Activated naive CD8-positive, alpha-beta T cell treated with anti-CD3 and anti-CD28 coated beads, Interleukin-2, amount 10 ng/mL, durations not matched to agents 7 days and 5 days (primary cell): ENCODE data around the gene STX11. TPM values are rescaled to one million over a fixed set of nuclear protein-coding genes. Genes with fewer than 3 reads are reported as not detected.
"Not testable (repeated sequence)": the region's sequence is repeated elsewhere in the genome, so short reads cannot be mapped to it uniquely, and the experiment has no call there.

ENCODE experiments used
- ATAC-seq: fragments of 150-1000 bp; cut with Tn5 transposase; one replicate; pipeline ENCODE4 v1.10.0; 2021; ENCODE audit warnings: low read depth, moderate library complexity
- POLR2A ChIA-PET: fragments of 350-600 bp; sonication (Branson Sonifier 250); formaldehyde crosslinking; loops from one replicate; lab custom pipeline; 2021; ENCODE audit warnings: antibody characterized with exemption; lab: Charles Lee
- DNase-seq: peaks from one replicate; pipeline ENCODE4 v3.0.0; 2021
- H3K27ac Mint-ChIP-seq: one replicate; pipeline ENCODE4 v1.8.0; 2022; ENCODE audit warnings: mild to moderate bottlenecking, mixed read lengths
- H3K27me3 Mint-ChIP-seq: one replicate; pipeline ENCODE4 v1.8.0; 2022; ENCODE audit warnings: mild to moderate bottlenecking, moderate library complexity, mixed read lengths
- H3K36me3 Mint-ChIP-seq: one replicate; pipeline ENCODE4 v1.8.0; 2021; ENCODE audit warnings: mild to moderate bottlenecking, mixed read lengths
- H3K4me1 Mint-ChIP-seq: one replicate; pipeline ENCODE4 v1.8.0; 2021; ENCODE audit warnings: mixed read lengths
- H3K4me3 Mint-ChIP-seq: one replicate; pipeline ENCODE4 v1.8.0; 2022; ENCODE audit warnings: mild to moderate bottlenecking, moderate library complexity, mixed read lengths
- H3K9me3 Mint-ChIP-seq: one replicate; pipeline ENCODE4 v1.8.0; 2021; ENCODE audit warnings: mixed read lengths
- total RNA-seq, 2 experiments: library from RNA; stranded (reverse); gene quantifications; one replicate each; pipeline ENCODE4 v1.2.3, GENCODE V29; 2021

STX11 gene
- total RNA-seq, 2 experiments from 2014 or later: 11.1 to 11.2 TPM

DNA sequence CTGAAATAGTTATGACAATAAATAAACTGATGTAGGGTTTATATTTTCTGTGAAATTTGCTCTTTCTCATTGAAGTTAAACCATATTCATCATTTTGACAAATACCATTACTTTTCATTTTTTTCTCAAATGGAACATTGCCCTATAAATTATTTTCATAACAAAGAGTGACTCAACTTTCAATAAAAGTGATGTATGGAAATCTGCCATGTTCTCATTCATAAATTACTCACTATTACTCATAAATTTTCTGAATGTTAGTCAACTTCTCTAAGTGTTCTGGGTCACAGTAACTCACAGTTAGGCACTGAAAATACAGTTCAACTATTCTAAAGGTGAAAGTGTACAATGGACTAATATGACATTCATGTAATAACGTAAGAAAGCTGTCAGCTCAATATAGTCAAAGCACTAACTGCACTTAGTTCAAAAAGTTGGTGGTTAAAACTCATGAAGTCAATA is 19.0 kb upstream of the STX11 start:
- Mint-ChIP-seq H3K4me1 (peaks cover 6% of the 10 kb centered on the region), H3K36me3 (no peaks in the 10 kb centered on the region), H3K4me3 (no peak overlapping the region), H3K27ac (no peak overlapping the region), H3K27me3 (no peaks in the 10 kb centered on the region), H3K9me3 (no peaks in the 10 kb centered on the region)
- DNase-seq: no peak
- no peak for ATAC-seq
- POLR2A ChIA-PET: no interaction called here

DNA sequence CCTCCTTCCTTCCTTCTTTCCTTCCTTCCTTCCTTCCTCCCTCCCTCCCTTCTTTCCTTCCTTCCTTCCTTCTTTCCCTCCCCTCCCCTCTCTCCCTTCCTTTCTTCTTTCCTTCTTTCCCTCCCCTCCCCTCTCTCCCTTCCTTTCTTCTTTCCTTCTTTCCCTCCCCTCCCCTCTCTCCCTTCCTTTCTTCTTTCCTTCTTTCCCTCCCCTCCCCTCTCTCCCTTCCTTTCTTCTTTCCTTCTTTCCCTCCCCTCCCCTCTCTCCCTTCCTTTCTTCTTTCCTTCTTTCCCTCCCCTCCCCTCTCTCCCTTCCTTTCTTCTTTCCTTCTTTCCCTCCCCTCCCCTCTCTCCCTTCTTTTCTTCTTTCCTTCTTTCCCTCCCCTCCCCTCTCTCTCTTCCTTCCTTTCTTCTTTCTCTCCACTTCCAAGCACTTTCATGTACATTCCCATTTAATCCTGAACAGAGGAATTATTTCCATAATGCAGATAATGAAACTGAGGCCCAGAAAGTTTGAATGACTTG is 18.1 kb upstream of the STX11 start:
- H3K36me3 Mint-ChIP-seq, DNase-seq, H3K27ac Mint-ChIP-seq, H3K4me3 Mint-ChIP-seq, POLR2A ChIA-PET, H3K4me1 Mint-ChIP-seq, H3K27me3 Mint-ChIP-seq, H3K9me3 Mint-ChIP-seq, ATAC-seq: not testable (repeated sequence)

DNA sequence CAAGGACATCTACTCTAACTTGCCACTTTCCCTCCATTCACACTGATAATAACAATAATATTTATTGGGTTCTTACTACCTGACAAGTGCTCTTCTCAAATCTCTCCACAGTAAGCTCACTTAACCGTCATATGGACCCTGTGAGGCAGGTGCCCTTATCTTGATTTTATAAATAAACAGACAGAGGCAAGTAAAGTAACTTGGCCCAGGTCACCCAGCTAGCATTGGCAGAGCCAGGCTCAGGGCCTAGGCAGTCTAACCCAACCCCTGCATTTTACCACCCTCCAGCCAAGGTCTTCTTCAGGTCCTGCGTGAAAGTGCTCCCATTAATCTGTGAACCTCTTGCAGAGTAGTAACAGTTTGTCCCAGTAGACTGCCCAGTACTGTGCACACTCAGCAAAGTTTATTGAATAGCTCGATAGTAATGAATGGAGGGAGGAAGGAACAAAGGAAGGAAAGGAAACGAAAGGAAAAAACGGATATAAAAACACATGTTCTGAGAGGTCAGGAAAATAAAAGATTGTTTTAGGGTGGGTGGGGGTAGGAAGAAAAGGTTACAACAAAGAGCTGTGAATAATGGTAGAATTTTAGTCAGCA is 17.0 kb upstream of the STX11 start:
- no peak for DNase-seq
- no peaks in the 10 kb centered on the region for H3K27me3 Mint-ChIP-seq
- H3K36me3 Mint-ChIP-seq: no peaks in the 10 kb centered on the region
- peaks cover 6% of the 10 kb centered on the region for H3K4me1 Mint-ChIP-seq
- no peak for ATAC-seq
- POLR2A ChIA-PET: no interaction called here
- H3K27ac Mint-ChIP-seq: no peak overlapping the region
- H3K4me3 Mint-ChIP-seq: no peak overlapping the region
- no peaks in the 10 kb centered on the region for H3K9me3 Mint-ChIP-seq

DNA sequence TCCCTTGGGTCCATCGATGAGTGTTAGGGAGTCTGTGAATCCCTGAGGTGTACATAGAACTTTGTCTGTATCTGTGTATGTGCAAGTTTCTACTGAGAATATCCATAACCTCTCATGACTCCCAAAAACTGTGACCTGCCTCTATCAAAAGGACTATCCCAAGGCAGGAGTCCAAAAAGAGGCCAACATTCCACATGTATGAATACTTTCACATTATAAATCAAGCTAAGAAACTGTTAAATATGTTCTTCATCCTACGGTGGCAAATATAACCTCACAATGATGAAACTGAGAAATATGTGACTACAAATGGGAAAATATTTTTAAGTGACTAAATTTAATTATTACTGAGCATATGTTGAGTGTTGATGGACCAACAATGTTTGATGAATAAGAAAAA is 16.1 kb upstream of the STX11 start:
- Mint-ChIP-seq H3K36me3 (no peaks in the 10 kb centered on the region), H3K27me3 (no peaks in the 10 kb centered on the region), H3K4me3 (no peak overlapping the region), H3K4me1 (peaks cover 6% of the 10 kb centered on the region), H3K27ac (no peak overlapping the region), H3K9me3 (no peaks in the 10 kb centered on the region)
- POLR2A ChIA-PET: no interaction called here
- ATAC-seq: no peak
- no peak for DNase-seq

DNA sequence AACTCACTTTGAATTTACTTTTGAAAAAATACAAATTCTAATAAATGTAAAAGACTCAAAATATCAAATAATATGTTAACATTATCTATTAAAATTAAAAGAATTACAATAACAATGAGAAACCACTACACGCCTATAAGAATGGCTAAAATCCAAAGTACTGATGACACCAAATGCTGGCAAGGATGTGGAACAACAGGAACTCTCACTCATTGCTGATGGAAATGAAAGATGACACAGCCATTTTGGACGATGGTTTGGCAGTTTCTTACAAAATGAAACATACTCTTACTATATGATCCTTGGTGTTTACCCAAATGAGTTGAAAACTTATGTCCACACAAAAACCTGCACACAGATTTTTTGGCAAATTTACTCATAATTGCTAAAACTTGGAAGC is 15.6 kb upstream of the STX11 start:
- no peak for DNase-seq
- no peaks in the 10 kb centered on the region for H3K9me3 Mint-ChIP-seq
- POLR2A ChIA-PET: no interaction called here
- no peak for ATAC-seq
- no peak overlapping the region for H3K4me3 Mint-ChIP-seq
- H3K27ac Mint-ChIP-seq: no peak overlapping the region
- H3K36me3 Mint-ChIP-seq: no peaks in the 10 kb centered on the region
- H3K27me3 Mint-ChIP-seq: no peaks in the 10 kb centered on the region
- H3K4me1 Mint-ChIP-seq: peaks cover 6% of the 10 kb centered on the region

DNA sequence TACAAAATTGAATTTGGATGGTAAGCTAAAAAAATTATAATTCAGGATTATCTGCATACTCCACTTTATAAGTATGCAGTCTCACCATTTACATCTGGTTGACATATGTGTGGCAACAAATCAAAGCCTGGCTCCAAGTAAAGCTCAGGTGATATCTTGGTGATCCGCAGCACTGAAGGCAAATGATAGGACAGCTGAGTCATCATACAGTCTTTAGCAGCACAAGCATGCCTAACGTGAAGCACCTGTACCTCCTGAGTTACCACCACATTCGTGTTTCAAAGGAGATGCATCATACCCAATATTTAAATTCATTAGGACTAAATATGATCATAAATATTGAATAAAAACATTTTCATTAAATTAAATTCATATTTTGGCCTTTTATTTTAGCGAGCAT is 11.8 kb upstream of the STX11 start:
- Mint-ChIP-seq H3K4me3 (no peak overlapping the region), H3K27me3 (no peaks in the 10 kb centered on the region), H3K36me3 (no peaks in the 10 kb centered on the region), H3K27ac (no peak overlapping the region), H3K4me1 (no peaks in the 10 kb centered on the region), H3K9me3 (no peaks in the 10 kb centered on the region)
- POLR2A ChIA-PET: interaction anchor here (0.6 kb wide), 1 partner anchor 268 kb away, joined by 6 read pairs; no protein-coding TSS in a partner anchor
- ATAC-seq (no peak), DNase-seq (no peak)

DNA sequence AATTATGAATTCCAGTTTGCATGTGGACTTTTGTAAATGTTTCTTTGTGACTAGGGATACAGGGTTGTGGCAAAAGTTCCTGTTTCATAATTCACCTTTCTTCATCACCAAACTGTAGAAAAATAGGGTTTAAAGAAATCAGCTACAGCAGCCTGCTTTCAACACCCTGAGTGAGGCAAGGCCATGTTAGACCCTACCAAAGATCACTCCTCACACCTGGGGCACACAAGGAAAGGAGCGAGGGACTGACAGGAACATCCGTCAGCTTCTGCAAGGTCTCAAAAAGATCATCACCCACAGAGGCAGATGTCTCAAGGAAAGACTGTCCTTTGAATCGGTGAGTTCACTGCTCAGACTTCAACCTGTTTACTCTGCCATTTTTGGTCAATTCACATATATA is 10.5 kb upstream of the STX11 start:
- DNase-seq: no peak
- Mint-ChIP-seq H3K36me3 (no peaks in the 10 kb centered on the region), H3K4me3 (no peak overlapping the region), H3K4me1 (no peaks in the 10 kb centered on the region), H3K27me3 (no peaks in the 10 kb centered on the region), H3K27ac (no peak overlapping the region), H3K9me3 (no peaks in the 10 kb centered on the region)
- ATAC-seq: no peak
- POLR2A ChIA-PET: no interaction called here

DNA sequence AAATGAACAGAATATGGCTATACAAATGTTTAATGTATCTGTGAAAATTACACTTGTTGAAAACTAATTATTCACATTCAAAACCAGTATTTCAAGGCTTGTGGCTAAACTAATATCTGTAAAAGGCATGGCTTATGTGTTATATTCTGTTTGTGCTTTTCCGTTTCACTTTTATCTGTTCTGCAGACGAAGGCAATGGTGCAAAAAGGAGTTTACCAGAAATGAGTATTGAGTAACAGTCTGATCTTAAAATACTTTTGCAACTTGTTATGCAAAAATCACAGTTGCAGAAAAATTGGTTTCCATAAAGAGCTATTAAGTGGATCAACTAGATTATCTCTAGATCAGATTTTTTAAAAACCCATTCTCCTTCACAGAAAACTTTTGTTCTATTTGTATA is 9.4 kb upstream of the STX11 start:
- H3K27me3 Mint-ChIP-seq: no peaks in the 10 kb centered on the region
- H3K4me3 Mint-ChIP-seq: no peak overlapping the region
- H3K9me3 Mint-ChIP-seq: no peaks in the 10 kb centered on the region
- POLR2A ChIA-PET: no interaction called here
- H3K4me1 Mint-ChIP-seq: no peaks in the 10 kb centered on the region
- no peak overlapping the region for H3K27ac Mint-ChIP-seq
- DNase-seq (no peak), ATAC-seq (no peak)
- no peaks in the 10 kb centered on the region for H3K36me3 Mint-ChIP-seq

DNA sequence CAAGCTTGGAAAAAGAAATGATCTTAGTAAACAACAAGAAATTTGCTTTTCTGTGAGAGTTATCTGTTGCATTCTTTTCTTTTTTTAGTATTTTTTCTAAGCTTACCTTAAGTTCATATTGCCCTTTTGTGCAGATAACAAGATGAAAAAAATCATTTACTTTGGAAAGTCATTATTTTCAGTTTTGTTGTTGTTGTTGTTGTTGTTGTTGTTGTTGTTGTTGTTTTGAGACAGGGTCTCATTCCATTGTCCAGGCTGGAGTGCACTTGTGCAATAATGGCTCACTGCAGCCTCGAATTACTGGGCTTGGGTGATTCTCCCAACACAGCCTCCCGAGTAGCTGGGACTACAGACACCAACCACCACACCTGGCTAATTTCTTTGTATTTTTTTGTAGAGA is 8.8 kb upstream of the STX11 start:
- Mint-ChIP-seq H3K4me1 (no peaks in the 10 kb centered on the region), H3K4me3 (no peak overlapping the region), H3K27me3 (no peaks in the 10 kb centered on the region), H3K27ac (no peak overlapping the region), H3K9me3 (no peaks in the 10 kb centered on the region), H3K36me3 (no peaks in the 10 kb centered on the region)
- no peak for DNase-seq
- POLR2A ChIA-PET: no interaction called here
- no peak for ATAC-seq

DNA sequence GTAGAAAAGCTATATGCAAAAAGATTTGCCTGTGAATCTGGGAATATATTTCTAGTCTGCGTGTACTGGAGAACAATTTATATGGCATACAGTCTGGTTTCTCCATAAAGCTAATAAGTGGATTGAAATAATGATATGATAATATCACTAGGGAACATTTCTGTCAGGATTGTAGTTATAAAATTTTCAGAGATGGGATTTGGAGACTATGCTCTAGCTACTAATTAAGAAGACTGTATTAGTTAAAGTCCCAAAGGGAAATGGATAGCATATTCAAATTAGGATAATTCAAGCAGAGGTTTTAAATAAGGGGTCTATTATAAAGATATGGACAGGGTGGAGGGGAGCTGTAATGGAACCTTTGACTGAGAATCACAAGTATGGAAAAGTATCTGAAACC is 7.2 kb upstream of the STX11 start:
- no peak for ATAC-seq
- H3K9me3 Mint-ChIP-seq: no peaks in the 10 kb centered on the region
- POLR2A ChIA-PET: no interaction called here
- DNase-seq: no peak
- no peaks in the 10 kb centered on the region for H3K4me1 Mint-ChIP-seq
- H3K36me3 Mint-ChIP-seq: no peaks in the 10 kb centered on the region
- no peak overlapping the region for H3K4me3 Mint-ChIP-seq
- H3K27ac Mint-ChIP-seq: no peak overlapping the region
- H3K27me3 Mint-ChIP-seq: no peaks in the 10 kb centered on the region

DNA sequence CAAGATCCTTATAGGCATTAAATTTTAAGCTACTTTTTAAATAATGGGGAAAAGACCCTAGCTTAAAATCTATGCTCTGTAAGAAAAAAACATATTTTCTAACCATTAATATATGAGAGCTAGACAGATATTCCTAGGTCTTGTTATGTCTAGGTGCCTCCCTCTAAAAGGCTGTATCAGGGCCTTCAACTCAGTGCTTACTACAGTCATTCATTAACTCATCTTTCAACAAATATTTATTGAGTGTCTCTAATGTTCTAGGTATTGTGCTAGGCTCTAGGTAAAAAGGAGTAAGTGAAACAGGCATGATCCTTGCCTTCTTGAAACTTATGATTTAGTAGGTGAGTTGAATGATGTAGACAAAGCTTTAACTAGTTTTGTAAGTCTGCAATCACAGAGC is 6.4 kb upstream of the STX11 start:
- ATAC-seq (no peak), DNase-seq (no peak)
- POLR2A ChIA-PET: no interaction called here
- H3K36me3 Mint-ChIP-seq: no peaks in the 10 kb centered on the region
- H3K9me3 Mint-ChIP-seq: no peaks in the 10 kb centered on the region
- no peak overlapping the region for H3K4me3 Mint-ChIP-seq
- H3K27me3 Mint-ChIP-seq: no peaks in the 10 kb centered on the region
- H3K27ac Mint-ChIP-seq: no peak overlapping the region
- no peaks in the 10 kb centered on the region for H3K4me1 Mint-ChIP-seq

DNA sequence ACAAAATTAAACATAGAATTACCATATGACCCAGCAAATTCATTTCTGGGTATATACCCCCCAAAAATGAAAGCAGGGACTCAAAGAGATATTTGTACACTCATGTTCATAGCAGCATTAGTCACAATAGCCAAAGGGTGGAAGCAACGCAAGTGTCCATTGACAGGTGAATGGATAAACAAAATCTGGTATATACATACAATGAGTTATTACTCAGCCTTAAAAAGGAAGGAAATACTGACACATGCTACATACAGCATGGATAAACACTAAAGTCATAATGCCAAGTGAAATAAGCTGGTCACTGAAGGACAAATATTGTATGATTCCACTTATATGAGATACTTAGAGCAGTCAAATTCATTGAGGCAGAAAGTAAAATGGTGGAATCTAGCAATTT is 5.3 kb upstream of the STX11 start:
- H3K36me3 Mint-ChIP-seq: no peaks in the 10 kb centered on the region
- no peak for ATAC-seq
- peaks cover 2% of the 10 kb centered on the region for H3K4me1 Mint-ChIP-seq
- H3K9me3 Mint-ChIP-seq: no peaks in the 10 kb centered on the region
- H3K27ac Mint-ChIP-seq: no peak overlapping the region
- no peak for DNase-seq
- no peak overlapping the region for H3K4me3 Mint-ChIP-seq
- POLR2A ChIA-PET: no interaction called here
- H3K27me3 Mint-ChIP-seq: no peaks in the 10 kb centered on the region

DNA sequence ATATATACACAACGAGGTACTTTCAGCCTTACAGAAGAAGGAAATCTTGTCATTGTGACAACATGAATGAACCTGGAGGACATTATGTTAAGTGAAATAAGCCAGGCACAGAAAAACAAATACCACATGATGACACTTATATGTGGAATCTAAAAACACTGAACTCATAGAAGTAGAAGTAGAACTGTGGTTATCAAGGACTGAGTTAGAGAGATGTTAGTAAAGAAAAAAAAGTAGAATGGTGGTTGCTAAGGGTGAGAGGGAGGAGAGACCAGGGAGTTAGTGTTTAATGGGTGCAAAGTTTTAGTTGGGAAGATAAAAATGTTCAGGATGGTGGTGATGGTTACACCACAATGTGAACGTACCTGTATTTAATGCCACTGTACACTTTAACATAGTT is 4.8 kb upstream of the STX11 start:
- Mint-ChIP-seq H3K27me3 (no peaks in the 10 kb centered on the region), H3K36me3 (no peaks in the 10 kb centered on the region), H3K27ac (no peak overlapping the region), H3K4me1 (peaks cover 2% of the 10 kb centered on the region), H3K4me3 (no peak overlapping the region), H3K9me3 (no peaks in the 10 kb centered on the region)
- DNase-seq (no peak), ATAC-seq (no peak)
- POLR2A ChIA-PET: no interaction called here

DNA sequence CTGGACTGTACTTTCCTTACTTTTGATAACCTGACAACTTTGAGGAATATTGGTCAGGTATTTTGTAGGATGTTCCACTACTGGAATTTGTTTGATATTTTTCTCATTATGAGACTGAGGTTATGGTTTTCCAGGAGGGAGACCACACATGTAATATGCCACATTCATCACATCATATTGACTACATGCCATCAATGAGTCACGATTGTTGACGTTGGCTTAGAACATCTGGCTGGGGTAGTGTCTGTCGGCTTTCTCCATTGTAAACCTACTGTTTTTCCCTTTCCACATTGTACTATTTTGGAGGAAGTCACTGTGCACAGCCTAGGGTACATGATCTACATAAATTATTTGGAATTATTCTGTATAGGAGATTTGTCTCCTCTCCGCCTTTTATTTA is 1.4 kb upstream of the STX11 start:
- no peak overlapping the region for H3K27ac Mint-ChIP-seq
- POLR2A ChIA-PET: no interaction called here
- H3K4me3 Mint-ChIP-seq: no peak overlapping the region

More for the DNA sequence above, 1.4 kb upstream of the STX11 start:
- DNase-seq (no peak), ATAC-seq (no peak)
- H3K9me3 Mint-ChIP-seq: no peaks in the 10 kb centered on the region
- peaks cover 22% of the 10 kb centered on the region for H3K4me1 Mint-ChIP-seq
- peaks cover 6% of the 10 kb centered on the region for H3K36me3 Mint-ChIP-seq
- H3K27me3 Mint-ChIP-seq: no peaks in the 10 kb centered on the region
